HEK293 (cell line): ENCODE data around the gene RTCB.

ENCODE experiments used
- ZNF140 ChIP-seq: fragments of 450-650 bp; formaldehyde crosslinking; IDR thresholded peaks from 2 replicates; pipeline ENCODE4 v1.5.1; 2016; ENCODE audit warnings: missing biosample characterization, missing genetic modification characterization
- ZNF274 ChIP-seq, 2 experiments: fragments of 200-500 bp in 1 of 2; fragments of 450-650 bp in 1 of 2; sonication (Bioruptor generic) in 1 of 2; formaldehyde crosslinking in 1 of 2; IDR thresholded peaks; 2 replicates each; pipeline versions ENCODE4 v1.5.1 to v1.6.1; 2014 to 2016; ENCODE audit warnings: borderline replicate concordance in 1 of 2, inconsistent platforms in 1 of 2, low read length in 1 of 2, missing biosample characterization in 1 of 2, missing genetic modification characterization in 1 of 2

DNA sequence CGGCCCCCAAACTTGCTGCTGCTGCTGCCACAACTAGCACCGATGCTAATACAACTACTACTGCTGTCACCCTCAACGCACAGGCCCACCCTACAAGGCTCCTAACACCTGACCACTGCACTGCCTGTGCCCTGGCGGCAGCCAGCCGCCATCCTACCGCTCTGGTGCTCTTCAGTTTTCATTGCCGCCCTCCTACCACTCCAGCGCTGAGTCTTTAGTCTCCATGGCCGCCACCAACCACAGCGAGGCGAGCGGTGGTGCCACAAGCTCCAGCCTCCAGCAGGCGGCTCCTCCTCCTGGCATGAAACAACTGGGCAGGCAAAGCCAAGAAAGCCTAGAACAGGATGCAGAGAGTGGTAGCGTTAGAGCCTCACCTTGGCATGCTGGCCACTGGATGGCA lies 59.4 kb downstream of the RTCB start:
- TF ChIP-seq ZNF274 (IDR thresholded peaks at IDR 0.05; ENCODE audit: low read length) (no peak), ZNF274 (tag by site-specific recombination; IDR thresholded peaks at IDR 0.05; ENCODE audit: borderline replicate concordance) (no peak), ZNF140 (tag by site-specific recombination) (no peak)
